ENCODE data around the gene CCR2.

The CCR2 gene

GRCh38 chr3:46406443-46406787 is 52.5 kb downstream of the CCR2 start:
- DNase-seq, result no peak

- peak; percentile 45 for DNase-seq
These were observed 53.1 kb downstream of the CCR2 start, which contains the start of the genes CCR5AS and CCRL2 for GRCh38 chr3:46406788-46407611. CCR5AS (minus strand) TSS chr3:46407066. CCRL2 (plus strand) TSS chr3:46407259; CDS start chr3:46408080, 821 bp downstream.

- DNase-seq, result no peak
These were observed 54.1 kb downstream of the CCR2 start for GRCh38 chr3:46407970-46408369.

GRCh38 chr3:46408853-46409252 is 54.9 kb downstream of the CCR2 start:
- DNase-seq, result no peak

- no peak for DNase-seq
These were observed 56.0 kb downstream of the CCR2 start for GRCh38 chr3:46409739-46410489.

Data from CD4-positive, alpha-beta T cell treated with Interleukin-6 for 4 hours (primary cell).